ENCODE measurements around the gene CFAP65. TPM values are rescaled to one million over a fixed set of nuclear protein-coding genes. Genes with fewer than 3 reads are reported as not detected.

Gene CFAP65
- polyA plus RNA-seq, 3 donors = 0.11 to 0.37 (median 0.36) TPM

- DNase-seq (ENCODE audit: extremely low read depth in 1 of 11, low read depth in 9 of 11, low spot score in 4 of 11) = no peak
Observed at GRCh38 chr2:218960309-218961165, 80.8 kb downstream of the CFAP65 start.

GRCh38 chr2:218959761-218960308, 81.5 kb downstream of the CFAP65 start:
- DNase-seq (ENCODE audit: extremely low read depth in 1 of 11, low read depth in 9 of 11, low spot score in 4 of 11) = no peak

GRCh38 chr2:218959141-218959731, 82.1 kb downstream of the CFAP65 start, which contains the start of gene CDK5R2:
Gene CDK5R2, plus strand, starts transcription at chr2:218959666. Its CDS starts 155 bp downstream, at chr2:218959821.
- peak; percentile 58 to 86 (median 81) for DNase-seq (ENCODE audit: extremely low read depth in 1 of 11, low read depth in 9 of 11, low spot score in 4 of 11)

- no peak for DNase-seq (ENCODE audit: extremely low read depth in 1 of 11, low read depth in 9 of 11, low spot score in 4 of 11)
Observed at GRCh38 chr2:218958276-218958675, 83.0 kb downstream of the CFAP65 start.

GRCh38 chr2:218957671-218958070, 83.6 kb downstream of the CFAP65 start:
- no peak for DNase-seq (ENCODE audit: extremely low read depth in 1 of 11, low read depth in 9 of 11, low spot score in 4 of 11)

GRCh38 chr2:218956039-218956438, 85.3 kb downstream of the CFAP65 start:
- no peak for DNase-seq (ENCODE audit: extremely low read depth in 1 of 11, low read depth in 9 of 11, low spot score in 4 of 11)

GRCh38 chr2:218954541-218955300, 86.6 kb downstream of the CFAP65 start:
- DNase-seq (ENCODE audit: extremely low read depth in 1 of 11, low read depth in 9 of 11, low spot score in 4 of 11) = no peak

- no peak for DNase-seq (ENCODE audit: extremely low read depth in 1 of 11, low read depth in 9 of 11, low spot score in 4 of 11)
Observed at GRCh38 chr2:218953366-218953954, 87.9 kb downstream of the CFAP65 start.

Other genes with a start within 250 kb of the CFAP65 start
- under 1 TPM in 2 of 3 donors, not detected in 1; 0.04 to 0.11 TPM for gene PRKAG3, start 209.7 kb downstream of the CFAP65 start, polyA plus RNA-seq (ENCODE audit: insufficient read length in 3 of 3)
- gene WNT6, start 181.7 kb downstream of the CFAP65 start, polyA plus RNA-seq (ENCODE audit: insufficient read length in 3 of 3) = under 1 TPM; 0.11 to 0.50 (median 0.39) TPM
- gene WNT10A, start 160.7 kb downstream of the CFAP65 start, polyA plus RNA-seq (ENCODE audit: insufficient read length in 3 of 3) = 1 to 10 TPM in 1 of 3 donors, under 1 TPM in 2; 0.67 to 1.8 (median 0.75) TPM
- under 1 TPM in 1 of 3 donors, not detected in 2; 0.07 TPM for gene CDK5R2, start 81.8 kb downstream of the CFAP65 start, polyA plus RNA-seq (ENCODE audit: insufficient read length in 3 of 3)
- gene FEV, start 56.3 kb downstream of the CFAP65 start, polyA plus RNA-seq (ENCODE audit: insufficient read length in 3 of 3) = under 1 TPM in 2 of 3 donors, not detected in 1; 0.14 TPM
- not detected for gene CRYBA2, start 48.1 kb downstream of the CFAP65 start, polyA plus RNA-seq (ENCODE audit: insufficient read length in 3 of 3)
- gene IHH, start 19.4 kb upstream of the CFAP65 start, polyA plus RNA-seq (ENCODE audit: insufficient read length in 3 of 3) = 1 to 10 TPM; 1.3 to 2.8 (median 2.0) TPM
- gene NHEJ1, start 119.3 kb upstream of the CFAP65 start, polyA plus RNA-seq (ENCODE audit: insufficient read length in 3 of 3) = 10 to 100 TPM; 16.7 to 21.4 (median 17.0) TPM
- 10 to 100 TPM; 17.6 to 35.0 (median 22.7) TPM for gene SLC23A3, start 128.5 kb upstream of the CFAP65 start, polyA plus RNA-seq (ENCODE audit: insufficient read length in 3 of 3)
- gene CNPPD1, start 135.4 kb upstream of the CFAP65 start, polyA plus RNA-seq (ENCODE audit: insufficient read length in 3 of 3) = 10 to 100 TPM; 61.4 to 71.9 (median 68.9) TPM
- 100 to 1,000 TPM; 111 to 116 (median 116) TPM for gene RETREG2, start 136.8 kb upstream of the CFAP65 start, polyA plus RNA-seq (ENCODE audit: insufficient read length in 3 of 3)
- gene ZFAND2B, start 165.3 kb upstream of the CFAP65 start, polyA plus RNA-seq (ENCODE audit: insufficient read length in 3 of 3) = 10 to 100 TPM; 36.1 to 50.4 (median 43.0) TPM
- gene ABCB6, start 177.4 kb upstream of the CFAP65 start, polyA plus RNA-seq (ENCODE audit: insufficient read length in 3 of 3) = 10 to 100 TPM; 42.1 to 50.2 (median 44.7) TPM
- 10 to 100 TPM; 43.7 to 48.2 (median 48.0) TPM for gene ATG9A, start 188.1 kb upstream of the CFAP65 start, polyA plus RNA-seq (ENCODE audit: insufficient read length in 3 of 3)
- 10 to 100 TPM; 51.6 to 94.0 (median 62.8) TPM for gene ANKZF1, start 188.3 kb upstream of the CFAP65 start, polyA plus RNA-seq (ENCODE audit: insufficient read length in 3 of 3)
- gene GLB1L, start 203.9 kb upstream of the CFAP65 start, polyA plus RNA-seq (ENCODE audit: insufficient read length in 3 of 3) = 10 to 100 TPM; 24.1 to 27.6 (median 24.4) TPM
- 10 to 100 TPM; 37.3 to 38.3 (median 38.1) TPM for gene STK16, start 204.0 kb upstream of the CFAP65 start, polyA plus RNA-seq (ENCODE audit: insufficient read length in 3 of 3)
- gene TUBA4B, start 211.7 kb upstream of the CFAP65 start, polyA plus RNA-seq (ENCODE audit: insufficient read length in 3 of 3) = 1 to 10 TPM in 1 of 3 donors, under 1 TPM in 2; 0.79 to 1.0 (median 0.93) TPM
- gene TUBA4A, start 212.4 kb upstream of the CFAP65 start, polyA plus RNA-seq (ENCODE audit: insufficient read length in 3 of 3) = 100 to 1,000 TPM in 1 of 3 donors, 10 to 100 TPM in 2; 27.7 to 111 (median 37.9) TPM
- gene DNAJB2, start 237.8 kb upstream of the CFAP65 start, polyA plus RNA-seq (ENCODE audit: insufficient read length in 3 of 3) = 10 to 100 TPM; 64.9 to 83.6 (median 72.3) TPM